ENCODE measurements around the gene STAC2.

STAC2 gene

DNA sequence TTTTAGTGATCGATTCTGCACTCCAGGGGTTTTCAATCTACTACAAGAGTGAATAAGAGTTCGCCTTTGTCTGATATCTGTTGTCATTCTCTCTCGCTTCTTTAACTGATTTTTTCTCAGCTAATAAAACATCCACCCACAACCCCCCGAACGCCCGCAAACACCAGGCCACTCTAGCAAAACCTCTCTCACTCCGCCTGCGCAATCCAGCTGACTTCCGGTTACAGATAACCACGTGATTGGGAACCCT, 26.0 kb downstream of the STAC2 start:
- Histone ChIP-seq H3K36me3 (ENCODE audit: control insufficient read depth, low read length) (peaks cover 65% of the 10 kb centered on the region), H3K4me1 (ENCODE audit: control insufficient read depth, low read length) (peaks cover 69% of the 10 kb centered on the region), H3K4me2 (ENCODE audit: low read length) (peak overlapping the region; percentile 98), H3K9me3 (ENCODE audit: control insufficient read depth, insufficient read depth, low read length) (no peaks in the 10 kb centered on the region), H3K9me2 (replicated peaks; ENCODE audit: control insufficient read depth, low read length) (no peaks in the 10 kb centered on the region), H4K20me1 (ENCODE audit: control insufficient read depth, insufficient read depth, low read depth, low read length) (peaks cover 13% of the 10 kb centered on the region), H3K27ac (ENCODE audit: low read depth, low read length) (peak overlapping the region; percentile 92), H3K79me2 (ENCODE audit: control insufficient read depth, low read length) (peaks cover 57% of the 10 kb centered on the region), H3K4me3 (ENCODE audit: low read length) (peak overlapping the region; percentile 100), H3F3A (ENCODE audit: control insufficient read depth, insufficient read depth) (peaks cover 59% of the 10 kb centered on the region), H3K27me3 (ENCODE audit: control insufficient read depth, low read length) (no peaks in the 10 kb centered on the region)
- TF ChIP-seq, protein P1, sequence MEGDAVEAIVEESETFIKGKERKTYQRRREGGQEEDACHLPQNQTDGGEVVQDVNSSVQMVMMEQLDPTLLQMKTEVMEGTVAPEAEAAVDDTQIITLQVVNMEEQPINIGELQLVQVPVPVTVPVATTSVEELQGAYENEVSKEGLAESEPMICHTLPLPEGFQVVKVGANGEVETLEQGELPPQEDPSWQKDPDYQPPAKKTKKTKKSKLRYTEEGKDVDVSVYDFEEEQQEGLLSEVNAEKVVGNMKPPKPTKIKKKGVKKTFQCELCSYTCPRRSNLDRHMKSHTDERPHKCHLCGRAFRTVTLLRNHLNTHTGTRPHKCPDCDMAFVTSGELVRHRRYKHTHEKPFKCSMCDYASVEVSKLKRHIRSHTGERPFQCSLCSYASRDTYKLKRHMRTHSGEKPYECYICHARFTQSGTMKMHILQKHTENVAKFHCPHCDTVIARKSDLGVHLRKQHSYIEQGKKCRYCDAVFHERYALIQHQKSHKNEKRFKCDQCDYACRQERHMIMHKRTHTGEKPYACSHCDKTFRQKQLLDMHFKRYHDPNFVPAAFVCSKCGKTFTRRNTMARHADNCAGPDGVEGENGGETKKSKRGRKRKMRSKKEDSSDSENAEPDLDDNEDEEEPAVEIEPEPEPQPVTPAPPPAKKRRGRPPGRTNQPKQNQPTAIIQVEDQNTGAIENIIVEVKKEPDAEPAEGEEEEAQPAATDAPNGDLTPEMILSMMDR (IDR thresholded peaks at IDR 0.05; ENCODE audit: low read depth, low read length, poor library complexity, severe bottlenecking) = no peak
- TF ChIP-seq EZH2phosphoT487 (IDR thresholded peaks at IDR 0.05; ENCODE audit: borderline replicate concordance, low read length) = no peak

DNA sequence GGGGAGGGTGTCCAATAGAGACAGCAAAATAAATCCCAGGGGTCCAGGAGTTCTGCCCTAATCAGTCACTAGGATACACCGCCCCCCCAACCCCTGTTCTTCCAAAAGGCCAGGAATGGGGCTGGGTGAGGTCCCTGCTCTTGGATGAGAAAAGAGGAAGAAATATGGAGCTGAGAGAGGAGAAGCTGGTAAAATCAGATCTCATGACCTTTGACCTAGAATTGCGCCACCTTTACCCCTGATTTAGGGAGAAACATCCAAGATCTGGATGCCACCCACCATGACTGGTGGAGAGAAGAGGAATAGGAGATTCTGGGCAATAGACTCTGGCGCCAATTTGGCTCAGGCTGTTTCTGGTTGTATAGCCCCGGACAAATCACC, 27.6 kb downstream of the STAC2 start:
- TF ChIP-seq, protein P1 (IDR thresholded peaks at IDR 0.05; ENCODE audit: low read depth, low read length, poor library complexity, severe bottlenecking) = no peak
- Histone ChIP-seq H3K27ac (ENCODE audit: low read depth, low read length) (peak overlapping the region; percentile 92), H3K27me3 (ENCODE audit: control insufficient read depth, low read length) (no peaks in the 10 kb centered on the region), H3K79me2 (ENCODE audit: control insufficient read depth, low read length) (peaks cover 59% of the 10 kb centered on the region), H3K4me1 (ENCODE audit: control insufficient read depth, low read length) (peaks cover 57% of the 10 kb centered on the region), H3K4me3 (ENCODE audit: low read length) (peak overlapping the region; percentile 100), H3F3A (ENCODE audit: control insufficient read depth, insufficient read depth) (peaks cover 44% of the 10 kb centered on the region), H3K36me3 (ENCODE audit: control insufficient read depth, low read length) (peaks cover 65% of the 10 kb centered on the region), H3K9me2 (replicated peaks; ENCODE audit: control insufficient read depth, low read length) (no peaks in the 10 kb centered on the region), H3K4me2 (ENCODE audit: low read length) (peak overlapping the region; percentile 98), H3K9me3 (ENCODE audit: control insufficient read depth, insufficient read depth, low read length) (no peaks in the 10 kb centered on the region), H4K20me1 (ENCODE audit: control insufficient read depth, insufficient read depth, low read depth, low read length) (peaks cover 13% of the 10 kb centered on the region)

DNA sequence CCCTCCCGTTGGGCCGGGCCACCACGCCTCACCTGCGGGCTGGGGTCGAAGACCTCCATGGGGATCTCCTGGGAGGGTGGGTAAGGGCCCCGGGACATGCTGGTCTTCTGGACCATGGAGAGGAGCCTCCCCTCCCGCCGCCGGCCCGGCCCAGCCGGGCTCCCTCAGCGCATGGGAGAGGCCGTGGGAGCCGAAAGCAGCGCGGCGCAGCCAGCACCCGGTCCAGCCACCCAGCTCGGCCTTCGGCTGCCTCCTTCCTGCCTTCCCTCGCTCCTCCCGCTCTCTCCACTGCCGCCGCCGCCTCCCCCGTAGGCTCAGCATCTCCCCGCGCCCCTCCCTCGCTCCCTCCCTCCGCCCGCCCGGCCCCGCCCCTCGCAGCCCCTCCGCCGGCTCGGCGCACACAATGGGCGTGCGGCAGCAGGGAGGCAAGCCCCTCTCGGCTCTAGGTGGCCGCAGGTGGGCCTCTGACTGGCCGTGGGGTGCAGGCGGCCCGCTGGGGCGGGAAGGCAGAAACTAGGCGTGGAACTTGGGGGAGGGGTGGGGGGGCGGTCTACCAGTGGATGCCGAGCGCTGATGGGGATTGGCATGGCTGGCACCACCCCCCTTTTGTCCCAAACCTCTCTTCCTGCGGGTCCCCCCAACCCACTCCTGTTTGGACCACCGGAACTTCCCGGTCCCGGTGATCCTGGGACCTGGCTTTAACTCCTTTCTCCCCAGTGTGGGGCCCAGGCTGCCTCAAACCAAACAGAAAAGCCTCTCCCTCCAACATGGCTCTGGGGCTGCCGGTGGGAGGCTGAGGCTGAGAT, 28.2 kb downstream of the STAC2 start, which contains the start of gene CACNB1:
CACNB1 (minus strand) TSS at position 290 of the 806 bp plus-strand sequence; CDS start at position 116, 174 bp downstream.
- H3K4me3 ChIP-seq (ENCODE audit: low read length) = peak within 1 kb of the TSS; percentile 100
- peak within 1 kb of the TSS; percentile 98 for H3K4me2 ChIP-seq (ENCODE audit: low read length)
- no peaks in the 10 kb centered on the region for H3K9me3 ChIP-seq (ENCODE audit: control insufficient read depth, insufficient read depth, low read length)
- peaks cover 53% of the 10 kb centered on the region for H3K4me1 ChIP-seq (ENCODE audit: control insufficient read depth, low read length)
- TF ChIP-seq, protein P1 (IDR thresholded peaks at IDR 0.05; ENCODE audit: low read depth, low read length, poor library complexity, severe bottlenecking) = no peak
- no peak for TF ChIP-seq EZH2phosphoT487 (IDR thresholded peaks at IDR 0.05; ENCODE audit: borderline replicate concordance, low read length)
- no peaks in the 10 kb centered on the region for H3K9me2 ChIP-seq (replicated peaks; ENCODE audit: control insufficient read depth, low read length)
- peaks cover 63% of the 10 kb centered on the region for H3K36me3 ChIP-seq (ENCODE audit: control insufficient read depth, low read length)
- peak within 1 kb of the TSS; percentile 92 for H3K27ac ChIP-seq (ENCODE audit: low read depth, low read length)
- H3F3A ChIP-seq (ENCODE audit: control insufficient read depth, insufficient read depth) = peaks cover 40% of the 10 kb centered on the region
- peaks cover 13% of the 10 kb centered on the region for H4K20me1 ChIP-seq (ENCODE audit: control insufficient read depth, insufficient read depth, low read depth, low read length)
- H3K79me2 ChIP-seq (ENCODE audit: control insufficient read depth, low read length) = peaks cover 55% of the 10 kb centered on the region
- no peaks in the 10 kb centered on the region for H3K27me3 ChIP-seq (ENCODE audit: control insufficient read depth, low read length)

All from DOHH2 (cell line).